Smooth muscle cell (in vitro differentiated cells): ENCODE measurements around the gene MPC1. TPM values are rescaled to one million over a fixed set of nuclear protein-coding genes. Genes with fewer than 3 reads are reported as not detected.
"Not testable (repeated sequence)": the region's sequence is repeated elsewhere in the genome, so short reads cannot be mapped to it uniquely, and the experiment has no call there.

Source experiments
- DNase-seq: peaks from one replicate; lab custom pipeline; 2025; ENCODE audit not compliant: unreplicated experiment; lab: John Stamatoyannopoulos, UW
- H2AFZ ChIP-seq: fragments of 200-600 bp; sonication (generic); 2 replicates; pipeline ENCODE4 v1.6.0; 2016; ENCODE audit warnings: antibody characterized with exemption, low read depth, mild to moderate bottlenecking
- H3F3A ChIP-seq: fragments of 200-600 bp; sonication (generic); 2 replicates; pipeline ENCODE4 v1.6.0; 2017; ENCODE audit warnings: antibody characterized with exemption, low read depth
- H3K27ac ChIP-seq: fragments of 200-600 bp; sonication (generic); 2 replicates; pipeline ENCODE4 v1.5.1; 2016; ENCODE audit warnings: low read depth, mild to moderate bottlenecking
- H3K27me3 ChIP-seq: fragments of 200-600 bp; sonication (generic); 2 replicates; pipeline ENCODE4 v1.6.1; 2016; ENCODE audit warnings: low read depth, mild to moderate bottlenecking
- H3K36me3 ChIP-seq: fragments of 200-600 bp; sonication (generic); 2 replicates; pipeline ENCODE4 v1.5.1; 2016; ENCODE audit warnings: low read depth
- H3K4me1 ChIP-seq: fragments of 200-600 bp; sonication (generic); 2 replicates; pipeline ENCODE4 v1.5.1; 2016; ENCODE audit warnings: low read depth
- H3K4me2 ChIP-seq: fragments of 200-600 bp; sonication (generic); 2 replicates; pipeline ENCODE4 v1.6.0; 2016; ENCODE audit warnings: mild to moderate bottlenecking
- H3K4me3 ChIP-seq: fragments of 200-600 bp; sonication (generic); 2 replicates; pipeline ENCODE4 v1.5.1; 2016; ENCODE audit warnings: mild to moderate bottlenecking
- H3K79me2 ChIP-seq: fragments of 200-600 bp; sonication (generic); 2 replicates; pipeline ENCODE4 v1.6.0; 2016; ENCODE audit warnings: low read depth, mild to moderate bottlenecking
- H3K9ac ChIP-seq: fragments of 200-600 bp; sonication (generic); 2 replicates; pipeline ENCODE4 v1.6.0; 2016; ENCODE audit warnings: low read depth
- H3K9me3 ChIP-seq: fragments of 200-600 bp; sonication (generic); replicated peaks from 2 replicates; pipeline ENCODE4 v1.5.1; 2016; ENCODE audit warnings: low read depth
- H4K20me1 ChIP-seq: fragments of 200-600 bp; sonication (generic); 2 replicates; pipeline ENCODE4 v1.6.0; 2016; ENCODE audit warnings: low read depth
- CTCF ChIP-seq: fragments of 200-600 bp; sonication (generic); IDR thresholded peaks from 2 replicates; pipeline ENCODE4 v1.5.1; 2017; ENCODE audit warnings: borderline replicate concordance, mild to moderate bottlenecking, antibody characterized with exemption; ENCODE audit not compliant: insufficient read depth, poor library complexity, severe bottlenecking
- WGBS: methylation state at CpG from one replicate; pipeline ENCODE4 v1.1.7; 2016; ENCODE audit warnings: low lambda C conversion rate; 5-methylcytosine and 5-hydroxymethylcytosine counted together
- polyA plus RNA-seq: library from polyadenylated mRNA; unstranded; fragments of >200 nt; fragmentation: Nextera tagmentation; extraction: Ambion mirVana; gene quantifications from 2 replicates; pipeline ENCODE4 v1.2.1, GENCODE V29; 2016
- total RNA-seq: library from RNA; depleted of rRNA; stranded (reverse); fragments of >200 nt; gene quantifications from 2 replicates; pipeline ENCODE4 v1.2.3, GENCODE V29; 2014

MPC1 gene
- total and polyA plus RNA-seq, 2 experiments from 2014 or later: 49.0 to 57.4 TPM

GRCh38 chr6:166389119-166389518, 6.4 kb upstream of the MPC1 start:
- H4K20me1 ChIP-seq: no peaks in the 10 kb centered on the region
- no peak for DNase-seq
- H3K4me2 ChIP-seq: no peak overlapping the region
- H3F3A ChIP-seq: no peaks in the 10 kb centered on the region
- no peaks in the 10 kb centered on the region for H3K79me2 ChIP-seq
- WGBS: 68% methylated on average over 3 of the region's 3 CpGs
- no peak for TF ChIP-seq CTCF
- no peaks in the 10 kb centered on the region for H3K27me3 ChIP-seq
- H3K4me1 ChIP-seq: no peaks in the 10 kb centered on the region
- H3K9me3 ChIP-seq: no peaks in the 10 kb centered on the region
- H3K36me3 ChIP-seq: no peaks in the 10 kb centered on the region
- no peak overlapping the region for H3K4me3 ChIP-seq
- no peak overlapping the region for H3K9ac ChIP-seq
- no peak overlapping the region for H3K27ac ChIP-seq
- no peak overlapping the region for H2AFZ ChIP-seq

GRCh38 chr6:166388290-166389004, 5.7 kb upstream of the MPC1 start:
- H3K36me3 ChIP-seq: no peaks in the 10 kb centered on the region
- WGBS: 96% methylated on average over 13 of the region's 13 CpGs
- no peaks in the 10 kb centered on the region for H3K79me2 ChIP-seq
- H3K4me3 ChIP-seq: no peak overlapping the region
- no peaks in the 10 kb centered on the region for H3K9me3 ChIP-seq
- H3K27me3 ChIP-seq: no peaks in the 10 kb centered on the region
- no peak for TF ChIP-seq CTCF
- H3K4me2 ChIP-seq: no peak overlapping the region
- H2AFZ ChIP-seq: no peak overlapping the region
- DNase-seq: no peak
- no peak overlapping the region for H3K27ac ChIP-seq
- no peaks in the 10 kb centered on the region for H3F3A ChIP-seq
- H4K20me1 ChIP-seq: no peaks in the 10 kb centered on the region
- no peaks in the 10 kb centered on the region for H3K4me1 ChIP-seq
- H3K9ac ChIP-seq: no peak overlapping the region

GRCh38 chr6:166387642-166388289, 5.0 kb upstream of the MPC1 start:
- Histone ChIP-seq H3K4me1 (no peaks in the 10 kb centered on the region), H3K36me3 (no peaks in the 10 kb centered on the region), H3F3A (no peaks in the 10 kb centered on the region), H3K27ac (no peak overlapping the region), H3K27me3 (no peaks in the 10 kb centered on the region), H3K9ac (no peak overlapping the region), H3K4me2 (no peak overlapping the region), H3K9me3 (no peaks in the 10 kb centered on the region), H4K20me1 (no peaks in the 10 kb centered on the region), H3K79me2 (no peaks in the 10 kb centered on the region), H2AFZ (no peak overlapping the region), H3K4me3 (no peak overlapping the region)
- DNase-seq: no peak
- 87% methylated on average over 5 of the region's 5 CpGs for WGBS
- TF ChIP-seq CTCF: no peak

GRCh38 chr6:166387098-166387497, 4.4 kb upstream of the MPC1 start:
- not testable (repeated sequence) for H2AFZ ChIP-seq, H3K4me1 ChIP-seq, H3F3A ChIP-seq, H3K36me3 ChIP-seq, H3K27me3 ChIP-seq, DNase-seq, H4K20me1 ChIP-seq, H3K27ac ChIP-seq, H3K9me3 ChIP-seq, H3K4me3 ChIP-seq, H3K79me2 ChIP-seq, H3K4me2 ChIP-seq, H3K9ac ChIP-seq
- 89% methylated on average over 9 of the region's 9 CpGs for WGBS
